Gastroesophageal sphincter (tissue), 4 donors: ENCODE data around the gene TMEM150B. TPM values are rescaled to one million over a fixed set of nuclear protein-coding genes. Genes with fewer than 3 reads are reported as not detected.

Source experiments
- ATAC-seq: fragments of 150-250 bp; one replicate; pipeline ENCODE4 v1.9.1; 2016; ENCODE audit warnings: mild to moderate bottlenecking, moderate library complexity
- H3K27ac ChIP-seq, 4 donors: fragments of 200-600 bp; sonication (generic) in 3 of 4; 1 replicate in 3 of 4; 2 replicates in 1 of 4; pipeline ENCODE4 v1.5.1; 2016 to 2019
- H3K27me3 ChIP-seq: fragments of 200-600 bp; sonication (generic); one replicate; pipeline ENCODE4 v1.5.1; 2019
- H3K36me3 ChIP-seq, 2 donors: fragments of 200-600 bp; sonication (generic); one replicate each; pipeline ENCODE4 v1.5.1; 2019; ENCODE audit warnings: control low read depth in 1 of 2
- H3K4me1 ChIP-seq, 3 donors: fragments of 200-600 bp; sonication (generic); 1 replicate in 2 of 3; 2 replicates in 1 of 3; pipeline ENCODE4 v1.5.1; 2016 to 2019; ENCODE audit warnings: control low read depth in 2 of 3
- H3K4me3 ChIP-seq, 2 donors: fragments of 200-600 bp; sonication (generic); one replicate each; pipeline ENCODE4 v1.5.1; 2019; ENCODE audit warnings: mild to moderate bottlenecking in 1 of 2, moderate library complexity in 1 of 2
- H3K9me3 ChIP-seq, 3 donors: fragments of 200-600 bp; sonication (generic); one replicate each; pipeline ENCODE4 v1.5.1; 2017 to 2019; ENCODE audit warnings: control low read depth in 2 of 3
- CTCF ChIP-seq, 4 experiments: fragments of 200-600 bp in 2 of 4; fragments of 450-650 bp in 2 of 4; sonication (generic) in 1 of 4; IDR thresholded peaks; one replicate each; pipeline ENCODE4 v1.5.1; 2017 to 2019; ENCODE audit warnings: antibody characterized with exemption in 4 of 4, mild to moderate bottlenecking in 2 of 4, moderate library complexity in 2 of 4
- EP300 ChIP-seq: sonication (generic); formaldehyde crosslinking; IDR thresholded peaks from one replicate; pipeline ENCODE4 v1.6.1; 2017; ENCODE audit warnings: antibody characterized with exemption, mild to moderate bottlenecking
- POLR2A ChIP-seq, 2 donors: fragments of 450-650 bp; IDR thresholded peaks; one replicate each; pipeline ENCODE4 v1.6.1; 2017; ENCODE audit warnings: antibody characterized with exemption in 2 of 2, mild to moderate bottlenecking in 2 of 2, moderate library complexity in 1 of 2
- POLR2AphosphoS5 ChIP-seq: sonication (generic); formaldehyde crosslinking; IDR thresholded peaks from one replicate; pipeline ENCODE4 v1.6.1; 2017; ENCODE audit warnings: antibody characterized with exemption
- WGBS, 2 donors: methylation state at CpG; one replicate each; pipeline ENCODE4 v1.1.5; 2018; ENCODE audit warnings: low coverage in 1 of 2; 5-methylcytosine and 5-hydroxymethylcytosine counted together
- total RNA-seq, 4 donors: library from RNA; depleted of rRNA; stranded (reverse); fragments of >200 nt; gene quantifications; one replicate each; pipeline ENCODE4 v1.1.0, GENCODE V29; 2016

TMEM150B gene
- total RNA-seq, 4 donors from 2014 or later, result 2.2 to 12.4 (median 3.3) TPM; not detected in 1

DNA sequence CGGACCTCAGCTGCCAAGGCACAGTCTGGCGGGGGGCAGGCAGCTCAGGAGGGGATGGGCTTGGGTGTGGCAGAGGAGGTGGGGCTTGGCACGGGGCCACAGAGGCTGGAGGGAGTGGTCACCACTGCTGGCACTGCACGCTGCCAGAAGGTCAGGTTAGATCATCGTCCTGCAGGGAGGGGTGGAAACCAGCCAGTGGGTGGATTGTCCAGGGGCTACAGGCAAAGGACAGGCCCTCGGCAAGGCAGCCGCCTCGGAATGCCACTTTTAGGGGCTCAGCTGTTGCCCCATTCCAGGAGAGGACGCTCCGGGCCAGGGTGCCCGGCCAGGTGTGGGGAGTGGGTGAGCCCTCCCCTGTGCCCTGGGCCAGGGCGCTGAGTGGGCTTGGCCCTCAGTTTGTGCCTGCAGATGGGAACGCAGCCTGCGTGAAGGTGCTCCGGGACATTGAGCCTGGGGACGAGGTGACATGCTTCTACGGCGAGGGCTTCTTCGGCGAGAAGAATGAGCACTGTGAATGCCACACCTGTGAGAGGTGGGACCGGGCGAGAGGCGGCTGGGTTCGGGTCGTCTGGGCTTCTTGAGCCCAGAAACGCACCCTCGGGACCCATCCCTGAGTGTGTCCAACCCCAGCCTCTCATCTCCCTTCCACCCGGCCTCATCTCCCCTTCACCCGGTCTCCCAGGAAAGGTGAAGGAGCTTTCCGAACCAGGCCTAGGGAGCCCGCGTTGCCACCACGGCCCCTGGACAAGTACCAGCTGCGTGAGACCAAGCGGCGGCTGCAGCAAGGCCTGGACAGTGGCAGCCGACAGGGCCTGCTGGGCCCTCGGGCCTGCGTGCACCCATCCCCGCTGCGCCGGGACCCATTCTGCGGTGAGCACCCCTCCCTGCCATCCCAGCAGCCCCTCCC is 20.9 kb upstream of the TMEM150B start:
- peak; percentile 54 for ATAC-seq
- Histone ChIP-seq H3K9me3 (no peaks in the 10 kb centered on the region), H3K4me3 (no peak overlapping the region), H3K36me3 (peaks cover 0 to 53% of the 10 kb centered on the region in 2 donors), H3K27me3 (peaks cover 21% of the 10 kb centered on the region), H3K27ac (peak overlapping the region in 2 of 4 donors; percentile 37 to 62), H3K4me1 (peaks cover 0 to 37% (median 7%) of the 10 kb centered on the region in 3 donors)
- TF ChIP-seq CTCF (IDR thresholded peaks at IDR 0.05), result no peak
- TF ChIP-seq EP300, result no peak
- no peak for TF ChIP-seq POLR2A (IDR thresholded peaks at IDR 0.05)
- TF ChIP-seq POLR2AphosphoS5, result no peak
- 81 to 83% methylated on average over 2 to 11 of the region's 43 CpGs for WGBS, 2 donors

DNA sequence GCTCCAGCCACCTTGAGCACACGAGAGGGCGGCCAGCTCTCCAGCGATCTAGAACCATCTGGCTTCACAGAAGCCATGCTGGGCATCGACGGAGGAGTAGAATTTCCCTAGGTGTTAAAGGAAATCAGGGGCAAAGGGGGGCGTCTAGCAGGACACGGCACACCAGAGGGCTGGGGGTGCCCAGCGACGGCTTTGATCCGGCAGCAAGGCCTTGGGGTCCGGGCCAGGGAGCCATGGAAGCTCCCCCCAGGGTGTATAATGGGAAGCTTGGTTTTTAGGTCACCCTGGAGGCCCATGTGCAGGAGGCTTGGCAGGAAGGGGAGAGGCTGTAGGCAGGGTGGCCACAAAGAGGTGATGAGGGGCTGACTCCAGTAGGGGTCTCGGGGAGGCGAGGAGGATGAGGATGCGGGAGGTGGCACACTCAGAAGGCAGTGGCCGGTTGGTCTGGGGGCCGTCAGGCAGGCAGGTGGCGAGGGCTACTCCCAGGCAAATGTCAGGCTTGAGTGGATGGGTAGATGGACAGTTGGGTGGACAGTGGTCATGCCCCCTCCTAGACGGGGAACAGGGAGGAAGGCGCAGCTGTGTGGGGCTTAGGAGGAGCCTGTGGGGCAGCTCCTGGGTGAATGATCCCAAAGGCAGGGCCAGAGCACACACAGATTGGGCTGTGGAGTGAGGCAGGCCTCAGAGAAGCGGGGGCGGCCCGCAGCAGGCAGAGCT is 20.1 kb upstream of the TMEM150B start:
- peaks cover 0 to 45% (median 15%) of the 10 kb centered on the region in 3 donors for H3K4me1 ChIP-seq
- no peak overlapping the region for H3K4me3 ChIP-seq
- H3K27me3 ChIP-seq, result peaks cover 13% of the 10 kb centered on the region
- TF ChIP-seq EP300, result no peak
- no peak for TF ChIP-seq POLR2AphosphoS5
- TF ChIP-seq POLR2A (IDR thresholded peaks at IDR 0.05), result no peak
- TF ChIP-seq CTCF (IDR thresholded peaks at IDR 0.05), result no peak
- peak overlapping the region in 2 of 4 donors; percentile 37 to 62 for H3K27ac ChIP-seq
- peaks cover 0 to 53% of the 10 kb centered on the region in 2 donors for H3K36me3 ChIP-seq
- no peaks in the 10 kb centered on the region for H3K9me3 ChIP-seq
- ATAC-seq, result no peak
- WGBS, 2 donors, result 70 to 82% methylated on average over 5 to 16 of the region's 22 CpGs

DNA sequence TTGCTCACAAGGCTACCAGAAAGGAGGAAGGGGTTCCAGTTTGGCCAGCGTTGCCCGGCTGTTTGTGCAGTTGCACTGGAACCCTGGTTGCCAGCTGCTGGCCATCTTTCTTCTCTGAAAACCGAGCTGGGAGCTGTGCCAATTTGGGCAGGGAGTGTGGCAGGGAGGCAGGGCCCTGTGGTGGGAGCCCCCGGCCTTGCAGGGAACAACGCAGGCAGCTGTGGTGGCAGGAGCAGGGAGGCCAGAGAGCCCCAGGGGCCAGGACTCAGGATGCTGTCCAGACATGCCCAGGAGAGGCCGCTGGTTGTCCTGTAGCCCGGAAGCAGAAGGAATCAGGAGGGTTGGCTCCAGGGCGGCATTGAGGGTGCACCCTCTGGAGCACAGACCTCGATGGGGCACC is 19.3 kb upstream of the TMEM150B start:
- TF ChIP-seq POLR2A (IDR thresholded peaks at IDR 0.05), result no peak
- no peak for TF ChIP-seq POLR2AphosphoS5
- no peak for TF ChIP-seq CTCF (IDR thresholded peaks at IDR 0.05)
- TF ChIP-seq EP300, result no peak
- no peak overlapping the region for H3K4me3 ChIP-seq
- ATAC-seq, result no peak
- no peak overlapping the region for H3K27ac ChIP-seq
- H3K9me3 ChIP-seq, result no peaks in the 10 kb centered on the region
- peaks cover 0 to 53% of the 10 kb centered on the region in 2 donors for H3K36me3 ChIP-seq
- 59% methylated on average over 2 of the region's 9 CpGs; no CpG with 5 or more reads in 1 of the 2 donors for WGBS, 2 donors
- H3K27me3 ChIP-seq, result peaks cover 5% of the 10 kb centered on the region
- peaks cover 0 to 49% (median 16%) of the 10 kb centered on the region in 3 donors for H3K4me1 ChIP-seq

- Histone ChIP-seq H3K4me3 (peak overlapping the region in 1 of 2 donors; percentile 73), H3K27ac (peak overlapping the region in 1 of 4 donors; percentile 98), H3K9me3 (no peaks in the 10 kb centered on the region), H3K36me3 (peaks cover 0 to 39% of the 10 kb centered on the region in 2 donors), H3K4me1 (peaks cover 0 to 48% (median 20%) of the 10 kb centered on the region in 3 donors), H3K27me3 (no peaks in the 10 kb centered on the region)
- WGBS, 2 donors, result 73 to 82% methylated on average over 2 to 10 of the region's 50 CpGs
- no peak for TF ChIP-seq POLR2A (IDR thresholded peaks at IDR 0.05)
- TF ChIP-seq POLR2AphosphoS5, result no peak
- no peak for TF ChIP-seq CTCF (IDR thresholded peaks at IDR 0.05)
- no peak for TF ChIP-seq EP300
- ATAC-seq, result no peak
Measured at GRCh38 chr19:55341595-55342531, 16.7 kb upstream of the TMEM150B start.
